K562 (cell line): ENCODE results near the gene RNH1. TPM values are rescaled to one million over a fixed set of nuclear protein-coding genes. Genes with fewer than 3 reads are reported as not detected.
A peak's percentile ranks its signal among the peaks of the same experiment; 100 is the strongest.

Source experiments
- CXXC5 ChIP-seq: fragments of 250-450 bp; sonication (Bioruptor Pico); IDR thresholded peaks from 2 replicates; pipeline ENCODE4 v1.8.0; 2022; ENCODE audit warnings: inconsistent platforms, mild to moderate bottlenecking, moderate library complexity
- EHMT2 ChIP-seq: fragments of 450-650 bp; IDR thresholded peaks from 2 replicates; pipeline ENCODE4 v1.6.1; 2018; ENCODE audit warnings: antibody characterized with exemption
- RAD51 ChIP-seq: fragments of 450-650 bp; IDR thresholded peaks from 2 replicates; pipeline ENCODE4 v1.7.1; 2016; ENCODE audit warnings: low read depth, mild to moderate bottlenecking, borderline replicate concordance
- ZKSCAN3 ChIP-seq: fragments of 250-450 bp; sonication (Bioruptor Pico); IDR thresholded peaks from 2 replicates; pipeline ENCODE4 v1.4.0; 2020
- ZNF778 ChIP-seq: fragments of 450-650 bp; formaldehyde crosslinking; IDR thresholded peaks from 2 replicates; pipeline ENCODE4 v1.4.0; 2020; ENCODE audit warnings: mild to moderate bottlenecking, moderate library complexity
- polyA plus RNA-seq, 8 experiments: library from polyadenylated mRNA; depleted of rRNA in 4 of 8; stranded (reverse) in 5 of 8; unstranded in 3 of 8; fragments of >200 nt; fragmentation: Nextera tagmentation in 2 of 8; fragmentation: Illumina TruSeq in 1 of 8; extraction: Ambion mirVana in 2 of 8; extraction: Trizol in 1 of 8; gene quantifications; 2 replicates each; pipeline versions ENCODE4 v1.2.1 to v1.2.3, GENCODE V29; 2011 to 2014; ENCODE audit warnings: inconsistent platforms in 1 of 8, missing spikeins in 1 of 8
- total RNA-seq, 7 experiments: library from RNA; depleted of rRNA in 6 of 7; stranded (reverse); fragments of >200 nt in 6 of 7; fragmentation: Illumina TruSeq in 2 of 7; extraction: Trizol in 2 of 7; gene quantifications; 2 replicates each; pipeline versions ENCODE4 v1.2.1 to v1.2.3, GENCODE V29; 2011 to 2021; ENCODE audit warnings: low replicate concordance in 1 of 7
- TF ChIP-seq, protein P1 (sequence below): fragments of 450-650 bp; IDR thresholded peaks from 2 replicates; pipeline ENCODE4 v1.6.1; 2018; ENCODE audit warnings: mild to moderate bottlenecking, low read depth; ENCODE audit not compliant: partially characterized antibody
- TF ChIP-seq, protein P2 (sequence below): fragments of 200-800 bp; sonication (Bioruptor generic); IDR thresholded peaks from 2 replicates; pipeline ENCODE4 v1.6.1; 2016; ENCODE audit warnings: missing genetic modification characterization, missing compliant biosample characterization
- TF ChIP-seq, protein P3 (sequence below): IDR thresholded peaks from 2 replicates; pipeline ENCODE4 v1.6.1; 2014; ENCODE audit warnings: antibody characterized with exemption
- TF ChIP-seq, protein P4 (sequence below), 2 experiments: fragments of 450-650 bp in 1 of 2; sonication (generic) in 1 of 2; formaldehyde crosslinking in 1 of 2; IDR thresholded peaks; 2 replicates each; pipeline versions ENCODE4 v1.7.1 to v1.9.0; 2016 to 2022; ENCODE audit warnings: inconsistent platforms in 1 of 2, mild to moderate bottlenecking in 1 of 2, missing genetic modification reagents in 1 of 2

Gene RNH1
- total and polyA plus RNA-seq, 9 of the 15 experiments (the other 6 are each of a cell fraction or from before 2014, with no cell fraction given), result 2.5 to 160 (median 44.3) TPM

DNA sequence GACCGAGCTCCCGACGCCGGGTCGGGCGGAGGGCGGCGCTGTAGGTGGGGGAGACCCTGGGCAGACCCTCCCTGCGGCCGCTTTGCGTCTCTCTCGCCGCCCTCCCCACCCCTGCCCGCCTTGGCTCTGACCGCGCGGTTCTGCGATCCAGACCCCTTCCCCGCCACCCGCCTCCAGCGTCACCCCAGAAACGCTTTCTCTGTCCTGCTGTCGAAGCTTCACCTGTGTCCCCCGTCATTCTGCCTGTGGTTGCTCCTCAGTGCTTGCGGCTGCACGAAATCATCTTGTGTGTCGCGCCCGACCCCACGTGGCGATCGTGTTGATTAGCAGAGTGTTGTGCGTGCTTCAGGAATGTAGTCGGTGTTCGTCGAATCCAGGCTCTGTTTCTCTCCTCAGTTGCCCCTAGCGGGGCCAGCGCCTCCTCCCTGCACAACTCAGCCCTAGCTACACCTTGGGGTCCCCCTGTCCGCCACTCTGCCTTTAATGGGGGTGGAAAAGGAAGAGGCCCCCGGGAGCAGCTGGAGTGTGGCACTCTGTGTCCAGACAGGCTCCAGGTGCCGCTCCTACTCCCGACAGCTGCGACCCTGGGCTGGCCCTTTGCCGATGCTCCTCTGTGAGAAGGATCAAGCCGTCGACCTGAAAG lies 56.1 kb downstream of the RNH1 start (continued):
- TF ChIP-seq, protein P1, sequence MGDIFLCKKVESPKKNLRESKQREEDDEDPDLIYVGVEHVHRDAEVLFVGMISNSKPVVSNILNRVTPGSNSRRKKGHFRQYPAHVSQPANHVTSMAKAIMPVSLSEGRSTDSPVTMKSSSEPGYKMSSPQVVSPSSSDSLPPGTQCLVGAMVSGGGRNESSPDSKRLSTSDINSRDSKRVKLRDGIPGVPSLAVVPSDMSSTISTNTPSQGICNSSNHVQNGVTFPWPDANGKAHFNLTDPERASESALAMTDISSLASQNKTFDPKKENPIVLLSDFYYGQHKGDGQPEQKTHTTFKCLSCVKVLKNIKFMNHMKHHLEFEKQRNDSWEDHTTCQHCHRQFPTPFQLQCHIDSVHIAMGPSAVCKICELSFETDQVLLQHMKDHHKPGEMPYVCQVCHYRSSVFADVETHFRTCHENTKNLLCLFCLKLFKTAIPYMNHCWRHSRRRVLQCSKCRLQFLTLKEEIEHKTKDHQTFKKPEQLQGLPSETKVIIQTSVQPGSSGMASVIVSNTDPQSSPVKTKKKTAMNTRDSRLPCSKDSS, result no peak
- TF ChIP-seq EHMT2 (no peak), RAD51 (0 out of 2 replicates have a peak, but pooled peaks have one; percentile 24), CXXC5 (CRISPR knock-in tag) (peak; percentile 68), ZKSCAN3 (CRISPR knock-in tag) (no peak), ZNF778 (CRISPR knock-in tag) (no peak)
- TF ChIP-seq, protein P2, sequence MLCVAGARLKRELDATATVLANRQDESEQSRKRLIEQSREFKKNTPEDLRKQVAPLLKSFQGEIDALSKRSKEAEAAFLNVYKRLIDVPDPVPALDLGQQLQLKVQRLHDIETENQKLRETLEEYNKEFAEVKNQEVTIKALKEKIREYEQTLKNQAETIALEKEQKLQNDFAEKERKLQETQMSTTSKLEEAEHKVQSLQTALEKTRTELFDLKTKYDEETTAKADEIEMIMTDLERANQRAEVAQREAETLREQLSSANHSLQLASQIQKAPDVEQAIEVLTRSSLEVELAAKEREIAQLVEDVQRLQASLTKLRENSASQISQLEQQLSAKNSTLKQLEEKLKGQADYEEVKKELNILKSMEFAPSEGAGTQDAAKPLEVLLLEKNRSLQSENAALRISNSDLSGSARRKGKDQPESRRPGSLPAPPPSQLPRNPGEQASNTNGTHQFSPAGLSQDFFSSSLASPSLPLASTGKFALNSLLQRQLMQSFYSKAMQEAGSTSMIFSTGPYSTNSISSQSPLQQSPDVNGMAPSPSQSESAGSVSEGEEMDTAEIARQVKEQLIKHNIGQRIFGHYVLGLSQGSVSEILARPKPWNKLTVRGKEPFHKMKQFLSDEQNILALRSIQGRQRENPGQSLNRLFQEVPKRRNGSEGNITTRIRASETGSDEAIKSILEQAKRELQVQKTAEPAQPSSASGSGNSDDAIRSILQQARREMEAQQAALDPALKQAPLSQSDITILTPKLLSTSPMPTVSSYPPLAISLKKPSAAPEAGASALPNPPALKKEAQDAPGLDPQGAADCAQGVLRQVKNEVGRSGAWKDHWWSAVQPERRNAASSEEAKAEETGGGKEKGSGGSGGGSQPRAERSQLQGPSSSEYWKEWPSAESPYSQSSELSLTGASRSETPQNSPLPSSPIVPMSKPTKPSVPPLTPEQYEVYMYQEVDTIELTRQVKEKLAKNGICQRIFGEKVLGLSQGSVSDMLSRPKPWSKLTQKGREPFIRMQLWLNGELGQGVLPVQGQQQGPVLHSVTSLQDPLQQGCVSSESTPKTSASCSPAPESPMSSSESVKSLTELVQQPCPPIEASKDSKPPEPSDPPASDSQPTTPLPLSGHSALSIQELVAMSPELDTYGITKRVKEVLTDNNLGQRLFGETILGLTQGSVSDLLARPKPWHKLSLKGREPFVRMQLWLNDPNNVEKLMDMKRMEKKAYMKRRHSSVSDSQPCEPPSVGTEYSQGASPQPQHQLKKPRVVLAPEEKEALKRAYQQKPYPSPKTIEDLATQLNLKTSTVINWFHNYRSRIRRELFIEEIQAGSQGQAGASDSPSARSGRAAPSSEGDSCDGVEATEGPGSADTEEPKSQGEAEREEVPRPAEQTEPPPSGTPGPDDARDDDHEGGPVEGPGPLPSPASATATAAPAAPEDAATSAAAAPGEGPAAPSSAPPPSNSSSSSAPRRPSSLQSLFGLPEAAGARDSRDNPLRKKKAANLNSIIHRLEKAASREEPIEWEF (CRISPR knock-in tag), result no peak
- TF ChIP-seq, protein P3, sequence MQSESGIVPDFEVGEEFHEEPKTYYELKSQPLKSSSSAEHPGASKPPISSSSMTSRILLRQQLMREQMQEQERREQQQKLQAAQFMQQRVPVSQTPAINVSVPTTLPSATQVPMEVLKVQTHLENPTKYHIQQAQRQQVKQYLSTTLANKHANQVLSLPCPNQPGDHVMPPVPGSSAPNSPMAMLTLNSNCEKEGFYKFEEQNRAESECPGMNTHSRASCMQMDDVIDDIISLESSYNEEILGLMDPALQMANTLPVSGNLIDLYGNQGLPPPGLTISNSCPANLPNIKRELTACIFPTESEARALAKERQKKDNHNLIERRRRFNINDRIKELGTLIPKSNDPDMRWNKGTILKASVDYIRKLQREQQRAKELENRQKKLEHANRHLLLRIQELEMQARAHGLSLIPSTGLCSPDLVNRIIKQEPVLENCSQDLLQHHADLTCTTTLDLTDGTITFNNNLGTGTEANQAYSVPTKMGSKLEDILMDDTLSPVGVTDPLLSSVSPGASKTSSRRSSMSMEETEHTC, result no peak
- TF ChIP-seq, protein P4, sequence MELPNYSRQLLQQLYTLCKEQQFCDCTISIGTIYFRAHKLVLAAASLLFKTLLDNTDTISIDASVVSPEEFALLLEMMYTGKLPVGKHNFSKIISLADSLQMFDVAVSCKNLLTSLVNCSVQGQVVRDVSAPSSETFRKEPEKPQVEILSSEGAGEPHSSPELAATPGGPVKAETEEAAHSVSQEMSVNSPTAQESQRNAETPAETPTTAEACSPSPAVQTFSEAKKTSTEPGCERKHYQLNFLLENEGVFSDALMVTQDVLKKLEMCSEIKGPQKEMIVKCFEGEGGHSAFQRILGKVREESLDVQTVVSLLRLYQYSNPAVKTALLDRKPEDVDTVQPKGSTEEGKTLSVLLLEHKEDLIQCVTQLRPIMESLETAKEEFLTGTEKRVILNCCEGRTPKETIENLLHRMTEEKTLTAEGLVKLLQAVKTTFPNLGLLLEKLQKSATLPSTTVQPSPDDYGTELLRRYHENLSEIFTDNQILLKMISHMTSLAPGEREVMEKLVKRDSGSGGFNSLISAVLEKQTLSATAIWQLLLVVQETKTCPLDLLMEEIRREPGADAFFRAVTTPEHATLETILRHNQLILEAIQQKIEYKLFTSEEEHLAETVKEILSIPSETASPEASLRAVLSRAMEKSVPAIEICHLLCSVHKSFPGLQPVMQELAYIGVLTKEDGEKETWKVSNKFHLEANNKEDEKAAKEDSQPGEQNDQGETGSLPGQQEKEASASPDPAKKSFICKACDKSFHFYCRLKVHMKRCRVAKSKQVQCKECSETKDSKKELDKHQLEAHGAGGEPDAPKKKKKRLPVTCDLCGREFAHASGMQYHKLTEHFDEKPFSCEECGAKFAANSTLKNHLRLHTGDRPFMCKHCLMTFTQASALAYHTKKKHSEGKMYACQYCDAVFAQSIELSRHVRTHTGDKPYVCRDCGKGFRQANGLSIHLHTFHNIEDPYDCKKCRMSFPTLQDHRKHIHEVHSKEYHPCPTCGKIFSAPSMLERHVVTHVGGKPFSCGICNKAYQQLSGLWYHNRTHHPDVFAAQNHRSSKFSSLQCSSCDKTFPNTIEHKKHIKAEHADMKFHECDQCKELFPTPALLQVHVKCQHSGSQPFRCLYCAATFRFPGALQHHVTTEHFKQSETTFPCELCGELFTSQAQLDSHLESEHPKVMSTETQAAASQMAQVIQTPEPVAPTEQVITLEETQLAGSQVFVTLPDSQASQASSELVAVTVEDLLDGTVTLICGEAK (IDR thresholded peaks at IDR 0.05), result 0 out of 2 replicates have a peak, but pooled peaks have one; percentile 15
- TF ChIP-seq, protein P4 (CRISPR knock-in tag; IDR thresholded peaks at IDR 0.05), result no peak
